GM21447 (cell line): ENCODE results near the gene FAM241B.
A peak's percentile ranks its signal among the peaks of the same experiment; 100 is the strongest.

Source experiments
- ATAC-seq: cut with Tn5 transposase; IDR thresholded peaks from one replicate; pipeline ENCODE4 v1.9.1; 2021; ENCODE audit not compliant: unreplicated experiment

FAM241B gene, protein sequence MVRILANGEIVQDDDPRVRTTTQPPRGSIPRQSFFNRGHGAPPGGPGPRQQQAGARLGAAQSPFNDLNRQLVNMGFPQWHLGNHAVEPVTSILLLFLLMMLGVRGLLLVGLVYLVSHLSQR

DNA sequence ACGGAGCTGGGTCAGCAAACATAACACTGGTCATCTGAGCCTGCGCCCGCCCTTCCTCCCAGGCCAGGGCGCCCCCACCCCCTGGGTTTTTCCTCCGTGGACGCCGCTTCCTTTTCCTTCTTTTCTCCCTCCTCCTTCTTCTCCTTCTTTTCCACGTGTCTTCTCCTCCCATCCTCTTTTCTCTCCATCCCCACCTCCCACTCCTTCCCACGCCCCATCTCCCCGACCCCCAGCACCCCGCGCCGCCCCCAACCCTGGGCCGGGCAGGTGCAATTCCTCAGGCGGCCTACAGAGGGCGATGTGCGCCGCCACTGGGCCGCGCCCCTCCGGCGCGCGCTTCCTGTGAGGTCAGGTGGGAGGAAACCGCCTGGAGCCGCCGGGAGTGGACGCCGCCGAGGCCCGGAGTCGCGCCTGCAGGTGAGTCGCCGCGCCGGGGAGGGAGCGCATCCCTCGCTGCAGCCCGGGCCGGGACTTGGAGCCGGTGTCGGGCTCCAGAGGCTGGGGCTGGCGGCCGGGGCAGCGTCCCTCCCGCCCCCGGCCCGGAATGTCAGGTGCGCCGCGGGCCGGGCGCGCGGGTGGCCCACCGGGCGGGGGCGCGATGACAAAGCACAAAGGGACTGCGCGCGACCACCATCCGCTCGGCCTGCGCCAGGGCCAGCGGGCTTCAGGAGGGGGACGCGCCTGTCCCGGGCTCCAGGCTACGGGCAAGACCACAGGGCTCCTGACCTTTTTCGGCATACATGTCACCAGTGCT is at the start of gene FAM241B:
TSS of gene FAM241B (plus strand) at position 351 of the 754 bp plus-strand sequence. CDS start 1,497 bp downstream, outside the sequence.
- no peak for ATAC-seq

DNA sequence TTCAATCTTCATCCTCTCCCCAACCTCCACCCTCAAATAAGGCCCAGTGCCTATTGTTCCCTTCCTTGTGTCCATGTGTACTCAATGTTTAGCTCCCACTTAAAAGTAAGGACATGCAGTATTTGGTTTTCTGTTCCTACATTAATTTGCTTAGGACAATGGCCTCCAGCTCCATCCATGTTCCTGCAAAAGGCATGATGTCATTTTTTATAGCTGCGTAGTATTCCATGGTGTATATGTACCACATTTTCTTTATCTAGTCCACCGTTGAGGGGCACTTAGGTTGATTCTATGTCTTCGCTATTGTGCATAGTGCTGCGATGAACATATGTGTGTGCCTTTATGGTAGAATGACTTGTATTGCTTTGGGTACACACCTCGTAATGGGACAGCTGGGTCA is 49.6 kb upstream of the FAM241B start:
- ATAC-seq, result no peak

DNA sequence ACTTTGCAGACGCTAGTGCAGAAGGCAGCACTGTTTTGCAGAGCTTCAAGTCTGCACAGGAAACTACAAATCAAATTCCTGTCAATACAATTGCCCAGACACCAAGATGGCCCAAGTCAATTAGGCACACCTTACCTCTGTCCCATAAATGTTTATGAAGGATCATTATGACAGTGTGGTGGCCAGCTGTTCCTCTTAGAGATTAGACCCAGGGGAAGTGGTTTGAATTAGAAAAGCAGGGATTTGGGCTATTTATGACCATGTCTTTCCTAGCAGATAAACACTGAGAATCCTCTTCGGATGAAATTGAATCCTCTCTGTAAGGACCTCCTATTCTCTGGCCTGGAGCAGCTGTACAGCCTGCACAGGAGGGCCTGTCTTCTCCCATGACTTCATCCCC is 46.9 kb upstream of the FAM241B start:
- ATAC-seq, result no peak

DNA sequence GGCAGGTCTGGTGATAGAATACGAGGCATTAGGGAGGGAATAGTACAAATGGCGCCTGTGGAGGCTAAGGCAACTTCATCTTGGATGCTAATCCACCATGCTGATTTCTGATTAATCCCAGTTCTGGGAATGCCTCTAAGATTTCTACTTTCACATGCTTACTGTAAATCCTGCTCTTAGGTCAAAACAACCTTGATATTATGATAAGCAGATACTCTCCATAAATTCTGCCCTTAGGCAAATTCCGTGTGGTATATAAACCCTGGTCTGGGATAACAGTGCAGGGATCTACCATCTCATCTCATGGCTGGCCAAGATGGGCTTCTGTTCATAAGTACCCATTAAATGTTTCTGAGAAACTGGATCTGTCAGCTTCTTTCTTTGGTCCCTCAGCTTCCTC is 45.4 kb upstream of the FAM241B start:
- no peak for ATAC-seq

DNA sequence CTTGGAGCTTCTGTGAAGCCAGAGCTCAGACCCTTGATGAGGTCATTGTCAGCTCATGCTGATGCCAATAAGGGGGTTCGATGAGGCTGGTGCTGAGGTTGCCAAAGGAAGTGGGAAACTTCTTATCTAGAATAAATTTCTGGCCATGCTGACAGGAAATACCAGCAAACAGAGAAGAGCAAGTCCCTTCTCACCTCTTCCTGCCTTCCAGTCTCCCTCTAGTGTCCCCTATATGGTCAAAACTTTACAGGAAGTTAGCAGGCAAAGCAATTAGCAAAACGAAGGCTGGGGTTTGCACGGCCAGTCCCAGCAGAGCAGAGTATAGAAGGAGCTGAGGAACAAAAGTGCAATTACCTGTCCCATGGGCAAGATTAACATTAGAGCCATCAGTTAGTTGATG is 41.7 kb upstream of the FAM241B start:
- no peak for ATAC-seq

DNA sequence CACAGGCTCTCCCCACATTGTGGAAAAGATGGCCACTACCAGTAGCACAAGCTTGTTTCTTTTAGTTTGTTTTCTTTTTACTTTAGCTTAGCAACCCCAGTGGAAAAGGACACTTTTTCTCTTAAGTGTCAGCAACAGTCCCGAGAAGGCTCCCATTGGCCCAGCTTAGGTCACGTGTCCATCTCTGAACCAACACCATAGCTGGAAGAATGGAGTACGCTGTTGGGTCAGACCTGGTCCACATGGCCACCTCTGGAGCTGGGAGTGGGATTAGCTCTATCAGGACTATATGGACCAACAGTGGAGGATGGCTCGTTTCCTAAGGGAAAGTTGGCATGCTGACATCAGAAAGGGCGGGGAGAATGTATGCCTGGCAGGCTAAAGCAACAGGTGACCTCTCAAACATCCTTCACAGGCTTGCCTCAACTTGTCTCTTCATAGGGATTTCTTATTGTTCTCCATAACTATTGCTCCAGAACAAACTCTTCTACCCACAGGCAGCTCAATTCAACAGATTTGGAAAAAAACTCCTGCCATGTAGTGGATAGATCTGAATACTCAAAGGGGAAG is 29.2 kb upstream of the FAM241B start:
- no peak for ATAC-seq

DNA sequence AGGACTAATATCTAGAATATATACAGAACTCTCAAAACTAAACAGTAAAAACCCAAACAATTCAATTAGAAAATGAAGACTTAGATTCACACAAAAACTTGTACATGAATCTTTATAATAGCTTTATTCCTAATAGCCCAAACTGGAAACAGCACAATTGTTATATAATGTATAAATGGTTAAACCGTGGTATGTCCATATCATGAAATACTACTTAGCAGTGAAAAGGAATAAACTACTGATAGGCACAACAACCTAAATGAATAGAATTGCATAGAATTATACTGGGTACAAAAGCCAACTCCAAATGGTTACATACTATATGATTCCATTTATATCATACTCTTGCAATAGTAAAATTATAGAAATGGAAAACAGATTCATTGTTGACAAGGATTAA is 21.0 kb upstream of the FAM241B start:
- no peak for ATAC-seq

DNA sequence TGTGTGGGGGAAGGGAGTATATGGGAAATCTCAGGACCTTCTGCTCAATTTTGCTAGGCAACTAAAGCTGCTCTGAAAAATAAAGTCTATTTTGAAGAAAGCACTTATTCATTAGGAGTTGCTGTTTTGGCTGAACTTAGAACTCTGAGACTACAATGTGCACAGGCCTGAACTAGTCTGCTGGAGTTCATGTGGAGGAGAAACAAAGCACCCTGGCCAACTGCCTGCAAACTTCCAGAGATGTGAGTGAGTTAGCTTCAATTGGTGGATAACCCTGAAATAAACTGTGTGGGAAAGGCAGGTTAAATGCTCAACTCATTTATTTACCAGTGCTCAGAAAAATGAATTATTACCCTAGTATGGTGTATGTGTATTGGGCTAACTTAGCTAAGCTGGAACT is 17.3 kb upstream of the FAM241B start:
- ATAC-seq, result no peak

DNA sequence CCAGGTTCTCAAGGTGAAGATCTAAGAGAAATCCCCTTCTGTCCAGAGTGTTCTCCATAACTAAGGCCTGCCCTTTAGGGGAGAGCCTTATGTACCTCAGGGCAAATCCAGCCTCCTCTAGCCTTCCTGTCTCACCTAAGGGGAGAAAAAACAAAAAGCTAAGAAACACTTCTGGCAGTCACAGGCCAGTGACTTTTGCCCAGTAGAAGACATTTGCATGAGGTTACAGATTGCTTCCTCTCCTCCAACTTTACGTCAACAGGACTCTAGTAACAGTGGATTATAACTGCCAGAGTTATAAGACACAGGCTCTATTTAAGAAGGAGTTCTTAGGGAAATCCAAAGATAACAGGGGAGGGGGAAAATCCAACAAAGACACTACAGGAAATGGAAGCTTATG is 15.9 kb upstream of the FAM241B start:
- ATAC-seq, result peak; percentile 82

DNA sequence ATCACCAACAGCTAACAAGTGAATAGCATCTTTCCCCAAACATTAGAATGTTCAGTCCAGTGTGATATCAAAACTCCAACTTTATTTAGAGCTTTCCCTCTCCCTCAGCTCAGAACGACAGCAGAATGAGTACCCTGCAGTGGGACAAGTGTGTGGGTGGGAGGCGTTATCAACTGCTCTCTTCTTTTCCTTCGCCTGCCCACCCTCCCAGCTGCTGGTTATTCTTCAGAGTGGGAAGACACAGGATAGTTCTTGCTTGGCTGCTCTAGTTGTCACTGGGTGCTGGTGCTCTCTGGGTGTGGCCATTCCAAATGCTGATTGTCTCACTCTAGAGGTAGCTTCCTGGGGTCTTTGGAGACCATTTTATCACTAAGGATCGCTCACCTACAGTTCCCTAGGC is 13.7 kb upstream of the FAM241B start:
- ATAC-seq, result no peak

DNA sequence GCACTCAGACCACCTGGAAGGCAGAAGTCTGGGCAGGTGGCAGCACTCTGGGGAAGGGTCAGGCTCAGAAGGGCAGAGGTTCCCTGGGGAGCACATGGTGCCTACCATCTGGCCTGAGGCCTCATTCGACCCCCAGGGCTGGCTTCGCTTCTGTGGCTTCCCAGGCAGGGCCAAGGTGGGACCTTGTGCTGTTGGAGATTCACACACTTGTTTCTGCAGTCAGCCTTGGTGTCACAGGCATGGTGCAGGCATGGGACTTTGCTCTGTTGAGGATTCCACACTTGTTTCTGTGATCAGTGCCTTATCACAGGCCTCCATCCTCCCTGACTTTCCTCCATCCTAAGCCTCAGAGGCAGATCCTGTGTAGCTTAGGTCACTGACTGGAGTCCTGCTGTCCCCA is 11.3 kb upstream of the FAM241B start:
- ATAC-seq, result no peak

DNA sequence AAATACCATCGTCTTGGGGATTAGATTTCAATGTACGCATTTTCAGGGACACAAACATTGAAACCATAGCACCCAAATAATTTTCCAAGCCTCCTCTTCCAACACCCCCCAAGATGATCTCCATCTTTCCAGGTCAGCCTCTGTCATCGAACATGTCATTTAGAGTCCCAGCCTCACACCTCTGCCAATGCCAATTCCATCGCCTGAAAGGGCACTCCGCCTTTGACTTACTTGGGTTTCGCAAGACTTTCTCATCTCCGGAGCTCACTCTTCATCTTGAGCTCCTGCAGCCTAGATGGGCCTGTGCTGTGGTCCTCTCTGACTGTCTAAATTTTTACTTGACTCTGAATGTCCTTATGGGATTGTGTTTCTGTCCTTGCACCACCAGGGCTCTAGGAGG is 10.4 kb upstream of the FAM241B start:
- no peak for ATAC-seq

DNA sequence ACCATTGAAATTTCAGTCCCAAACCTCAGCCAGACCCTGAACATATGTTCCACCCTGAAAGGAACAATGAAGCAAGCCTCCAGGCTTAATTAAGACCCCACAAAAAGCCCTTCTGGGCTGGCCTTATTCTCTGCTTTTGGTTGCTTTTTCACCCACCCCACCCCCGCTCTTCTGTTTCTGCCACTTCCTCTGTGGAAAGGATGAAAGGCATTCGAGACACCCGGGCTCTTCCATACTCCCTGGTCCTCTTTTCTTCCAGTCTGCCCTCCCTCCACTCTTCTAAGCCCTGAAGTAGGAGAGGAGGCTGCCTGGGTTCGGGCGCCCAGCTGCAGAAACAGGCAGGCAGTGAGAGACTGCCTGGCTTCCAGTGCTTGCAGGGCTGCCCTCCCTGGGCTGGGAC is 9.4 kb upstream of the FAM241B start:
- no peak for ATAC-seq

DNA sequence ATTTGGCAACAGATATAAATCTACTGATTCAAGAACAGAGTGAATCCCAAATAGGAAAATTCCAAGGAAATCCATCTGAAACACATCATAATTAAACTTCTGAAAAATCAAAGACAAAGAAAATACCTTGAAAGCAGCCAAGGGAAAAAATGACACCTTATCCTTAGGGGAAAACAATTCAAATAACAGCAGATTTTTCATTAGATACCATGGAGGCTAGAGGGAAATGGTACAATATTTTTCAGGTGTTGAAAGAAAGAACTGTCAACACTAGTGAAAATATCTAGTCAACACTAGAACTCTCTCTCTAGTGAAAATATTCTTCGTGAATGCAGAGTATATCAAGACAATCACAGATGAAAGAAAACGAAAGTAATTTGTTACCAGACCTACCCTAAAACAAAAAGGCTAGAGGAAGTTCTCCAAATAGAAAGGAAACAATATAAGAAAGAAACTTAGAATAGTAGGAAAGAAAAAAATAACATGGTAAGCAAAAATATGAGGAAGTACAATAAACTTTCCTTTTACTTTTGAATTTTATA is 5.7 kb upstream of the FAM241B start:
- no peak for ATAC-seq

DNA sequence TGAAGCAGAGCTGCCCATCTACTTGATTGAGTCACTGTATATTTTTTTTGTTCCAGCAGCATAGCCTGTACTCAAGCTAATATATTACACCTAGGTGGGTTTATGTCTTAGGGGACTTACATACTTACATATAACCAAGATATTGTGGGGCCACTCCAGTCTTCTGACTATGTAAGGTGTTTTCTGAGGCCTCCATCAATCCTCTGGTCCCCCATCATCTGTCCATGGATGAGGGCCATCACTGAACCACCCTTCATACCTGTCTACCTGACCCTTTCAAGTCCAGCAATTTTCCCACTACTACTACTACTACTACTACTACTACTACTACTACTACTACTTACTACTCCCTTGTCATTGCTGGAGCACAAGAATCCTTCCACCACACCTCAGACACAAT is 3.2 kb upstream of the FAM241B start:
- ATAC-seq, result no peak

DNA sequence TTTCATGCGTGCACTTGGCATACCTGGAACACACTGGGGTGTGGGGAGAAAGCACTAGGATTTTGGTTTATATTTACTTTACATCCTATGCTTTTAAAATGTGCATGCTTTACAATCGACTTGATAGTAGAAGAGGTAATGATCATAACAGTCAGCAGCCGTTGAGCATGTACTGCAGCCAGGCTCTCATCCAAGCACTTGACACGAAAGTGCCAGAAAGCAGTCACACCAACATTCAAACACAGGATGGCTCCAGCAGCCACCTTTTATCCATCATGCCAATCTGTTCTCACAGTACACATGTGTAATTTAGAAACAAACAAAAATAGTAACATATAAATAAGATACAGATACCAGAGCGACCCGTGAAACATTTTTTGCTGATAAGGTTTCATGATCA is 1.2 kb upstream of the FAM241B start:
- no peak for ATAC-seq

DNA sequence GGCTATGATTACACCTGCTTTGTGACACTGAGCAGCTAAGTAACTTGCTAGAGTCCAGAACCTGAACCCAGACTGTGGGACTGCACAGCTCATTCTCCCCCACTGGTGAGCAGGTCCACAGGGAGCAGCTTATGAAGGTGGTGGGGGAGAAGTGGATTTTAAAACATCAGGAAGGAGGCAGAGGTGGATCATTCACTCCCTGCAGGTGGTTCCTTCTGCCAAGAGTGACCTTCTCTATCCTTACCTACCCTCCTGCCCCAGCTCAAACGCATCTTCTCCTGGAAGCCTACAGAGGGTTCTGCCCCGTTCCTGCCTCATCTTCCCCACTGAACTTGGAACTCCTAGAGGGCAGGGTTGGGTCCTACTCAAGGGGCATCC is 539 bp upstream of the FAM241B start:
- no peak for ATAC-seq

DNA sequence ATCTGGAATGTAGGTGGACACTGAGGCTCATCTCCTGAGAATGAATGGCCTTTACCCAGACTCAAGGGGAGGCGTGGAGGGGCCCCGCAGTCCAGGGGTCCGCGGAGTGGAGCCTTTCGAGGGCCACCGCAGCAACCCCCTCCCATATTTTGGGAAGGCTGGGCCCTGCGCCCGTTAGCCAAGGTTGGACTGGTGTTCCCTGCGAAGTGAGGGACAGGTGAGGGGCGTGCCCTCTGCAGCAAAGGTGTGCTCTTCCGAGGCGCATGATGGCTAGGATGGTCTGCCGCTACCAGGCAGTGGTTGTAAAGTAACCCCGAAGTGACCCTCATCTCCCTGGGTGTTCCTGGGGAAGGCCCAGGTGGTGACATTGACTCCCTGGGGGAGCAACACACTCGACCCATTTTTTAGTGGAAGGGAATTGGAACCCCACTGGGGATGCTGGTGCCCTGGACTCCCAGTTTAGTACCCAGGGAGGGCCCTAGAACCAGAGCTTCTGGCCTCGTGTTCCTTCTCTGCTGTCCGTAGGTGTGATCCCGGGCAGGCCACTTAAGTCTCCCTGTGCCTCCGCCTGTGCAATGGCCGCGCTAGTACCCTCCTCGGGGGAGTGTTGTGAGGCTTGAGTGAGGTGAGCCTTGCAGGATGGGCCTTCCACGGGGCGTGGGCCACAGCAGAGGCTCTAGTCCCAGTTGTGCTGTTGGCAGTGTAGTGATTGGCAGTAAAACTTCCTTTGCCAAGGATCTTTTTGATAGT is 779 bp downstream of the FAM241B start:
- no peak for ATAC-seq

DNA sequence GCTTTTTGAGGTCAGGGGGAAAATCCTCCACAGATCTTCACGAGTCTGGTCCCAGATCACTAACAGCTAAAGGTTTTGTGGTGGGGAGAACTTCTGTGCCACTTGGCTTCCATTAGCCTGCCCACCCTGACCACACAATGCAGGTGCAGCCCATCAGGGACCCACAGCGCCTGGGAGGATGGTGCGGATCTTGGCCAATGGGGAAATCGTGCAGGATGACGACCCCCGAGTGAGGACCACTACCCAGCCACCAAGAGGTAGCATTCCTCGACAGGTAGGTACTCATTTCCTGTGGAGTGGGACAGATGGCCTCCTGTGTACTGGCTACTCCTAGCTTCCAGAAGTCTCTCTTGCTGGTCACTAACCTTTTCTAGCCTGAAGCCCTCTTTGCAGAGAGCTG is 1.5 kb downstream of the FAM241B start:
- ATAC-seq, result no peak

DNA sequence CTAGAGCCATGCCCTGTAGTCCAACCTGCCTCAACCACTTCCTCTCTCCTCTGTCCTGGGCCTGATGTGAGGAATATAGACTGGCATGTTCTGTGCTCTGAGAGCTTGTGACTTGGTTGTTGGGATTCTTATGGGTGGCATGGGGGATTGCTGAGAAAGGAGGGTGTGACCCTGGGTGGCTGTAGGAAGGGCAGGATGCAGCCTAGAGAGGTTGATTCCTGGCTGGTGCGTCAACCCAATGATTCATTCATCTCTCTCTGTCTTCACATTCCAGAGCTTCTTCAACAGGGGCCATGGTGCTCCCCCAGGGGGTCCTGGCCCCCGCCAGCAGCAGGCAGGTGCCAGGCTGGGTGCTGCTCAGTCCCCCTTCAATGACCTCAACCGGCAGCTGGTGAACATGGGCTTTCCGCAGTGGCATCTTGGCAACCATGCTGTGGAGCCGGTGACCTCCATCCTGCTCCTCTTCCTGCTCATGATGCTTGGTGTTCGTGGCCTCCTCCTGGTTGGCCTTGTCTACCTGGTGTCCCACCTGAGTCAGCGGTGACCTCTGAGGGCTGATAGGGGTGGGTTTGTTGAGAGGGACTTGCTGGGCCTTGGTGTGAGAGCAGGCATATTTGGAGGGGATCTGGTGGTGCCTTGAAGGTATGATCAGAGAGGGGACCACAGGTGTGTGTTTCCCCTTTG is 2.6 kb downstream of the FAM241B start:
- ATAC-seq, result no peak
